ENCODE data around the gene LHB. TPM values are rescaled to one million over a fixed set of nuclear protein-coding genes. Genes with fewer than 3 reads are reported as not detected.

LHB gene
- total RNA-seq, 1 experiment from 2014 or later, result not detected

DNA sequence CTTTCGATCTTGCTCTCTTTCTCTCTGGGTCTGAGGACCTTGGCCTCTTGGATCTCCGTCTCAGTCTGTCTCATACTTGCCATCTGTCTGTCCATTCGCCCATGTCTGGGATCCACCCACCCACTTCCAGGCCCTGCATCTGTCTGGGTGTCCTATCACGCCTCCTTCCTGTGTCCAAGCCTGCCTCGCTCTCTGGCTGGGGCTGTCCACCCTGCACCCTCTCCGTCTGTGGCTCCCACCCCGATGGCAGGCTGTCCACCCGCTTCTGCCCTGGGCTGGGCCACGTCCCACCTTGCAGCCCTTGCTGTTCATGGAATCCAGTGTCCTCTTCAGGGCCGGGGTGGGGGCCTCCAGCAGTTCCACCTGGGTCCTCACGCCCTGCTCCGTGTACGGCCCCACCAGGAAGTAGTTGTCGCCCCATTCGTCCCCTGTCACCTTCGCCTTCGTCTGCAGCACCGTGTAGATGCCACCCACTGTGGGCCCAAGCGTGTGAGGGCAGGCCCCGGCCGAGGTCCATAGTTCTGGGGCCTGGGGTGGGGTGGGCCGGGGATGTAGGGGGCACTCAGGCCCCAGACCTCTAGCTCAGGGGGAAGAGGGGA lies 25.8 kb downstream of the LHB start:
- Histone ChIP-seq H3K4me2 (ENCODE audit: insufficient read depth, insufficient read length, low read length) (no peak overlapping the region), H2BK20ac (ENCODE audit: low read depth, low read length, poor library complexity, severe bottlenecking) (no peak overlapping the region), H3K27ac (ENCODE audit: insufficient read length, low read depth, low read length) (no peak overlapping the region)

More for the DNA sequence above, 25.8 kb downstream of the LHB start:
- Histone ChIP-seq H2AFZ (ENCODE audit: low read length) (no peak overlapping the region), H3K9ac (ENCODE audit: extremely low read depth, insufficient read length, low read length) (no peak overlapping the region), H3K23me2 (ENCODE audit: insufficient read length, low read depth, low read length, poor library complexity, severe bottlenecking) (peaks cover 8% of the 10 kb centered on the region), H2BK12ac (ENCODE audit: insufficient read length, low read depth, low read length) (no peak overlapping the region), H3K14ac (ENCODE audit: insufficient read depth, low read length) (no peak overlapping the region), H4K20me1 (ENCODE audit: control insufficient read depth, insufficient read depth, insufficient read length) (no peaks in the 10 kb centered on the region), H2BK120ac (ENCODE audit: low read depth, low read length, poor library complexity, severe bottlenecking) (no peak overlapping the region), H3K9me3 (ENCODE audit: control insufficient read depth, low read depth, low read length) (no peaks in the 10 kb centered on the region), H3K79me1 (ENCODE audit: insufficient read depth, low read depth, low read length, poor library complexity, severe bottlenecking) (no peaks in the 10 kb centered on the region), H3K18ac (ENCODE audit: insufficient read length, low read depth, low read length) (no peak overlapping the region), H2BK5ac (ENCODE audit: insufficient read length, low read length) (no peak overlapping the region), H3K4me1 (ENCODE audit: insufficient read depth, low read length) (no peaks in the 10 kb centered on the region; the same call in 1 of the 2 replicates), H3T11ph (ENCODE audit: low read length) (no peak overlapping the region), H3K79me2 (ENCODE audit: insufficient read depth, low read length) (peaks cover 9% of the 10 kb centered on the region; the same call in 1 of the 2 replicates), H4K91ac (ENCODE audit: insufficient read length, low read depth, low read length) (no peak overlapping the region), H3K4ac (ENCODE audit: low read depth, low read length) (no peak overlapping the region), H3K23ac (ENCODE audit: insufficient read length, low read depth, low read length) (no peak overlapping the region), H4K8ac (replicated peaks; ENCODE audit: insufficient read length, low read depth, low read length) (no peak overlapping the region), H3K27me3 (ENCODE audit: insufficient read depth, low read length) (no peaks in the 10 kb centered on the region), H4K5ac (ENCODE audit: insufficient read length, low read depth, low read length) (no peak overlapping the region), H2BK15ac (ENCODE audit: low read depth, low read length) (no peak overlapping the region), H2AK5ac (ENCODE audit: insufficient read length, low read length) (no peak overlapping the region), H3K56ac (ENCODE audit: insufficient read length, low read depth, low read length) (no peak overlapping the region)
- peak overlapping the region; percentile 30 to 68 for H3K4me3 Mint-ChIP-seq
- TF ChIP-seq, protein P1, sequence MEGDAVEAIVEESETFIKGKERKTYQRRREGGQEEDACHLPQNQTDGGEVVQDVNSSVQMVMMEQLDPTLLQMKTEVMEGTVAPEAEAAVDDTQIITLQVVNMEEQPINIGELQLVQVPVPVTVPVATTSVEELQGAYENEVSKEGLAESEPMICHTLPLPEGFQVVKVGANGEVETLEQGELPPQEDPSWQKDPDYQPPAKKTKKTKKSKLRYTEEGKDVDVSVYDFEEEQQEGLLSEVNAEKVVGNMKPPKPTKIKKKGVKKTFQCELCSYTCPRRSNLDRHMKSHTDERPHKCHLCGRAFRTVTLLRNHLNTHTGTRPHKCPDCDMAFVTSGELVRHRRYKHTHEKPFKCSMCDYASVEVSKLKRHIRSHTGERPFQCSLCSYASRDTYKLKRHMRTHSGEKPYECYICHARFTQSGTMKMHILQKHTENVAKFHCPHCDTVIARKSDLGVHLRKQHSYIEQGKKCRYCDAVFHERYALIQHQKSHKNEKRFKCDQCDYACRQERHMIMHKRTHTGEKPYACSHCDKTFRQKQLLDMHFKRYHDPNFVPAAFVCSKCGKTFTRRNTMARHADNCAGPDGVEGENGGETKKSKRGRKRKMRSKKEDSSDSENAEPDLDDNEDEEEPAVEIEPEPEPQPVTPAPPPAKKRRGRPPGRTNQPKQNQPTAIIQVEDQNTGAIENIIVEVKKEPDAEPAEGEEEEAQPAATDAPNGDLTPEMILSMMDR (conservative IDR thresholded peaks at IDR 0.05), result no peak
- DNase-seq, result no peak
- H3K27me3 Mint-ChIP-seq (ENCODE audit: low read depth), result no peaks in the 10 kb centered on the region
- WGBS (ENCODE audit: extremely low coverage, insufficient read length, low lambda C conversion rate), result no CpG with 5 or more reads among the region's 22 CpGs
- H3K36me3 Mint-ChIP-seq (ENCODE audit: insufficient read depth in 1 of 3, low read depth in 3 of 3), result peaks cover 17 to 42% (median 41%) of the 10 kb centered on the region in 3 experiments
- no peak overlapping the region; a peak in 1 of 7 replicates for H3K27ac Mint-ChIP-seq
- H3K4me1 Mint-ChIP-seq, result peaks cover 30 to 35% of the 10 kb centered on the region in 2 experiments
- no peaks in the 10 kb centered on the region for H3K9me3 Mint-ChIP-seq
